AG10803 (cell line): ENCODE data around the gene OXLD1.

Experiments used
- DNase-seq: peaks from one replicate; pipeline ENCODE4 v3.0.0; 2010; ENCODE audit warnings: low read depth
- H3K4me3 ChIP-seq: 2 replicates; pipeline ENCODE4 v1.5.1; 2011; ENCODE audit warnings: mild to moderate bottlenecking, low read length, control low read depth
- TF ChIP-seq, protein P1 (sequence below): conservative IDR thresholded peaks from 2 replicates; pipeline ENCODE4 v1.5.1; 2011; ENCODE audit warnings: mild to moderate bottlenecking, low read length, control low read depth, inconsistent platforms

Gene OXLD1

GRCh38 chr17:81648013-81648706 is 18.2 kb downstream of the OXLD1 start:
- H3K4me3 ChIP-seq = no peak overlapping the region
- TF ChIP-seq, protein P1, sequence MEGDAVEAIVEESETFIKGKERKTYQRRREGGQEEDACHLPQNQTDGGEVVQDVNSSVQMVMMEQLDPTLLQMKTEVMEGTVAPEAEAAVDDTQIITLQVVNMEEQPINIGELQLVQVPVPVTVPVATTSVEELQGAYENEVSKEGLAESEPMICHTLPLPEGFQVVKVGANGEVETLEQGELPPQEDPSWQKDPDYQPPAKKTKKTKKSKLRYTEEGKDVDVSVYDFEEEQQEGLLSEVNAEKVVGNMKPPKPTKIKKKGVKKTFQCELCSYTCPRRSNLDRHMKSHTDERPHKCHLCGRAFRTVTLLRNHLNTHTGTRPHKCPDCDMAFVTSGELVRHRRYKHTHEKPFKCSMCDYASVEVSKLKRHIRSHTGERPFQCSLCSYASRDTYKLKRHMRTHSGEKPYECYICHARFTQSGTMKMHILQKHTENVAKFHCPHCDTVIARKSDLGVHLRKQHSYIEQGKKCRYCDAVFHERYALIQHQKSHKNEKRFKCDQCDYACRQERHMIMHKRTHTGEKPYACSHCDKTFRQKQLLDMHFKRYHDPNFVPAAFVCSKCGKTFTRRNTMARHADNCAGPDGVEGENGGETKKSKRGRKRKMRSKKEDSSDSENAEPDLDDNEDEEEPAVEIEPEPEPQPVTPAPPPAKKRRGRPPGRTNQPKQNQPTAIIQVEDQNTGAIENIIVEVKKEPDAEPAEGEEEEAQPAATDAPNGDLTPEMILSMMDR = no peak
- DNase-seq = no peak

- TF ChIP-seq, protein P1 = no peak
- DNase-seq = no peak
- H3K4me3 ChIP-seq = no peak overlapping the region
These were observed 18.8 kb downstream of the OXLD1 start for GRCh38 chr17:81647640-81648012.

GRCh38 chr17:81646869-81647600 is 19.4 kb downstream of the OXLD1 start:
- H3K4me3 ChIP-seq = no peak overlapping the region
- TF ChIP-seq, protein P1 = no peak
- DNase-seq = no peak

DNA sequence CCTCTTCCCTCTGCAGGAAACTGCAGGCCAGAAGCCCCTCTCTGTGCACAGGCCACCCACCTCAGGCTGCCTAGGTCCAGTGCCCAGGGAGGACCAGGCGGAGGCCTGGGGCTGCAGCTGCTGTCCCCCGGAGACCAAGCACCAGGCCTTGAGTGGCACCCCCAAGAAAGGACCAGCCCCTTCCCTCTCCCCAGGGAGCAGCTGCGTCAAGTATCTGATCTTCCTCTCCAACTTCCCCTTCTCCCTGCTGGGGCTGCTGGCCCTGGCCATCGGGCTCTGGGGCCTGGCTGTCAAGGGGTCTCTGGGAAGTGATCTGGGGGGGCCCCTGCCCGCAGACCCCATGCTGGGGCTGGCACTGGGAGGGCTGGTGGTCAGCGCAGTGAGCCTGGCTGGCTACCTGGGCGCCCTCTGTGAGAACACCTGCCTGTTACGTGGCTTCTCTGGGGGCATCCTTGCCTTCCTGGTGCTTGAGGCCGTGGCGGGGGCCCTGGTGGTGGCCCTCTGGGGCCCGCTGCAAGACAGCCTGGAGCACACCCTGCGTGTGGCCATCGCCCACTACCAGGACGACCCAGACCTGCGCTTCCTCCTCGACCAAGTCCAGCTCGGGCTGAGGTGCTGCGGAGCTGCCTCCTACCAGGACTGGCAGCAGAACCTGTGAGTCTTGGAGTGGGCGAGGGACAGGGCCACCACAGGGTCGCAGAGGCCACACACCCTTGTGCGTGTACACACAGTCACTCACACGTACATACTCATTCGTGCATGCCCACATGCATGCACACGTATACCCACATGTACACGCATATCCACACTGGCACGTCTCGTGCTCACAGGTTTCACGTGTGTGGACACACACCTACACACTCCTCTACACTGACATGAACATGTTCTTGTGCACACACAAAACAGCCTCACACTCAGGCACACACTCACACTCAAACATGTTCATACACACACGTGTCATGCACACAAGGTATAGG is 21.1 kb downstream of the OXLD1 start:
- DNase-seq = no peak
- TF ChIP-seq, protein P1 = no peak
- no peak overlapping the region for H3K4me3 ChIP-seq

- TF ChIP-seq, protein P1 = no peak
- no peak for DNase-seq
- no peak overlapping the region for H3K4me3 ChIP-seq
These were observed 21.9 kb downstream of the OXLD1 start for GRCh38 chr17:81644496-81644895.

DNA sequence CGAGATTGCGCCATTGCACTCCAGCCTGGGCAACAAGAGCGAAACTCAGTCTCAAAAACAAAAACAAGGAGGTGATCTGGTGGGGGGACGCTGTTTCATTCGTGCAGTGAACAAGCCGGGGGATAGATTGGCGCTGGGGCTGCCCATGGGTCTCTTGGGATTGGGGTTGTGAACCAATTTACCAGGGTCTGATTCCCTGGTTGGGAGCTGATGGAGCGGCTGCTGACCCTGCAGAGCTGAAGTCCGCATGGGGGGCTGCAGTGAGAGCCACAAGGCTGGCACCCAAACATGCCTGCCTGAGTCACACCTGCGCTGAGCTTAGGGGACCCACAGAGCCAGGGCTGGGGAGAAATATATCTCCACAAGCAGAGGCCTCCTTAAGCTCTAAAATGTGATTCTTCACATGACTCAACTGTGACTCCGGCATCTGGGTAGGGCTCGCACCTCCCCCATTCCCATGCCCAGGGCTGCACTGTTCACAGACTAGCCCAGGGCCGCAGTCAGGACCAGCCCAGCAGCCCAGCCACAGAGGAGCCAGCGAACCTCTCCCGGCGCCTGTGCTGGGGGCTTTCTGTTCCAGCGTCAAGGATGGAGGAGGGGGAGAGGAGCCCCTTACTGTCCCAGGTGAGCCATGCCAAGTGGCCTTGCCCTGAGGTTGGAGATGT is 24.4 kb downstream of the OXLD1 start:
- H3K4me3 ChIP-seq = no peak overlapping the region
- TF ChIP-seq, protein P1 = no peak
- DNase-seq = peak; percentile 68
